Astrocyte of the cerebellum (primary cell): ENCODE results near the gene PITPNC1.

ENCODE experiments used
- DNase-seq: peaks from one replicate; pipeline ENCODE4 v3.0.0-alpha.2; 2011; ENCODE audit warnings: low read depth
- H3K4me3 ChIP-seq: 2 replicates; pipeline ENCODE4 v1.5.1; 2011; ENCODE audit warnings: mild to moderate bottlenecking, low read depth, low read length, moderate library complexity
- CTCF ChIP-seq: IDR thresholded peaks from 2 replicates; pipeline ENCODE4 v1.5.1; 2012; ENCODE audit warnings: low read length, low read depth, moderate library complexity, mild to moderate bottlenecking; ENCODE audit errors: missing control alignments
- in situ Hi-C: cut with HindIII; loops from 2 replicates; pipeline ENCODE4 v1.10.0; 2017; ENCODE audit warnings: low sequenced_read_pairs

Gene PITPNC1

GRCh38 chr17:67503739-67504138, 126.7 kb downstream of the PITPNC1 start:
- in situ Hi-C loops = no loop called here
- DNase-seq = no peak
- TF ChIP-seq CTCF = no peak
- no peak overlapping the region for H3K4me3 ChIP-seq

GRCh38 chr17:67504182-67504581, 127.1 kb downstream of the PITPNC1 start:
- no peak for TF ChIP-seq CTCF
- DNase-seq = no peak
- H3K4me3 ChIP-seq = no peak overlapping the region
- in situ Hi-C loops = no loop called here

- H3K4me3 ChIP-seq = no peak overlapping the region
- in situ Hi-C loops = no loop called here
- TF ChIP-seq CTCF = no peak
- DNase-seq = no peak
These were observed 129.9 kb downstream of the PITPNC1 start for GRCh38 chr17:67506966-67507365.

GRCh38 chr17:67509390-67510287, 132.6 kb downstream of the PITPNC1 start:
- DNase-seq = no peak
- TF ChIP-seq CTCF = no peak
- in situ Hi-C loops = no loop called here
- no peak overlapping the region for H3K4me3 ChIP-seq

- TF ChIP-seq CTCF = no peak
- H3K4me3 ChIP-seq = no peak overlapping the region
- in situ Hi-C loops = no loop called here
- no peak for DNase-seq
These were observed 133.9 kb downstream of the PITPNC1 start for GRCh38 chr17:67511012-67511411.

- no peak overlapping the region for H3K4me3 ChIP-seq
- DNase-seq = no peak
- no peak for TF ChIP-seq CTCF
- in situ Hi-C loops = no loop called here
These were observed 134.7 kb downstream of the PITPNC1 start for GRCh38 chr17:67511804-67512203.
